GM19043 (cell line): Measurements from ENCODE around the gene MCAT.
"Not testable (repeated sequence)": the region's sequence is repeated elsewhere in the genome, so short reads cannot be mapped to it uniquely, and the experiment has no call there.

Experiments used
- ATAC-seq: cut with Tn5 transposase; IDR thresholded peaks from one replicate; pipeline ENCODE4 v1.9.1; 2021; ENCODE audit warnings: low read depth; ENCODE audit not compliant: unreplicated experiment

Gene MCAT

DNA sequence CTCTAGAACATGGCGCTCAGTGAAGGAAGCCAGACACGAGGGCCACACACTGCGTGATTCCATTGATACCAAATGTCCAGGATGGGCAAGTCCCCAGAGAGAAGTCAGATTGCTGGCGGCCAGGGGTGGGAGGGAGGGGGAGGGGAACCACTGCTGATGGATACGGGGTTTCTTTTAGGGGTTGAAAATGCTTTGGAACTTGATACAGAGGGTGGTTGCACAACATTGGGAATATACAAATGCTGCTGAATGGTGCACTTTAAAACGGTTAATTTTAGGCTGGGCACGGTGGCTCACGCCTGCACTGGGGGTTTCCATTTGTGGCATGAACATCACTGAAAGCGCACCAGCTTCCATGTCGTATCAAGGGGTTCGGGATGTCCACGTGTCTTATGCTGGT lies 13.2 kb upstream of the MCAT start:
- no peak for ATAC-seq

DNA sequence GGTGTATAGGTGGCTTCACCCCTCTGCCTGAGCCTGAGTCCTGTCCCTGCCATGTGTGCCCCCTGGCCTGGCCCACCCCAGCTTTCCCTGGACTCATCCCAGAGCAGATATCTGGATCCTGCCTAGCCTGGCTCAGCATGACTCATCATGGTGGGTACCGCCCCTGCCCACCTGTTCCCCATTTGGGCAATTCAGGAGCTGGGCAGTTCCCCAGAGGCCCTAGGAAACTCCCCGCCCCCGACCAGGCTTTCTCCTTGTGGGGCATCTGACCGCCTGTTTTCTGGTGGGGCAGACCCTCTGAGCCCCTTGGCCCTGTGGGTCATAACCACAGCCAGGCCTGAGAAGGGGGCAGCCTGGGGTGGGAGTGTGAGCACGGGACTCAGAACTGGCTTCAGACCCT lies 12.6 kb upstream of the MCAT start:
- no peak for ATAC-seq

GRCh38 chr22:43154887-43155536 lies 11.8 kb upstream of the MCAT start:
- no peak for ATAC-seq

DNA sequence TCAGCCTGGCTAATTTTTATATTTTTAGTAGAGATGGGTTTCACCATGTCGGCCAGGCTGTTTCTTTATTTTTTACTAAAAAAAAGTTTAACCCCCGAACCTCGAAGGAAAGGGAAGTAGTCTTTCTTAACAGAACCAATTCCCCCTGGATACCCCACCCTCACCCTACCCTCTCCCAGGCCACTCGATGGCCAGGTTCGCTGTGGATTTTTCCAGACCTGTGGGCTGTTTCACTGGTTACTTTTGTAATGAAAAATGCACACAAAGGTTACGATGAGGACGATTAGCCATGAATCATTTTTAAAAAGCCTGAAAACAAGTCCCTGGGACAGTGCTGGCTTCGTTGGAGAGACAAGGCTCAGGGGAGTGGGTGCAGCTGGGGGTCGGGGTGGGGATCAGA lies 10.7 kb upstream of the MCAT start:
- no peak for ATAC-seq

DNA sequence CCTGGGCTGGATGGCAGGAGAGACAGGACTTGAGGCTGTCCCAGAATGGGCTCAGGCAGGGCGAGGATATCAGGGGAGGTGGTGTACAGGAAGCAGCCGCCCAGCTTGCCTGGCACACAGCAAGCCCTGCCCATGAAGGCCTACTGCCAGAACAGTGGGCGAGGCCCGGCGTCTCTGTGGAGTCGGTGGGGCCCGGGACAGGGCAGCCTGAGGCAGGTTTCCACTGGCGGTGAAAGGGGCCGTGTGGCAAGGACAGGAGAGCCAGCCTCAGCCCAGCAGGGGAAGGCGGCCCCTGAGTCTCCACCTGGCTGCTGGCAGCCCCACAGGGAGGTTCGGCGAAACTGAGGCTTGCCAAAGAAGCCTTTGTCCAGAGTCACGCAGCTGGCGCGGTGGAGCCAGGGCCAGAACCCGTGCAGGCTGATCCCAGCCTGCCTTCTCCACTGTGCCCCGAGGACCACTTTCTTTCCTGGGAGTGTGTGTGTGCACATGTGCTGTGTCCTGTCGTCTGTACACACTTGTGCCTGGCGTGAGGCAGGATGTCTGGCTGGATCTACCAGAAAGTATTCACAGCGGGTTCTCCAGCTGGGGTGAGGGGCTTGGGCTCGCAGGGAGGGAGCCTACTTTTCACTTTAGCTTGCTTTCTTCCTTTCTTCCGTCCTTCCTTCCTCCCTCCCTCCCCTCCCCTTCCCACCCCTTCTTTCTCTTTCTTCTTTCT lies 9.3 kb upstream of the MCAT start:
- no peak for ATAC-seq

- ATAC-seq: no peak
Measured at GRCh38 chr22:43152003-43152356, 8.8 kb upstream of the MCAT start.

DNA sequence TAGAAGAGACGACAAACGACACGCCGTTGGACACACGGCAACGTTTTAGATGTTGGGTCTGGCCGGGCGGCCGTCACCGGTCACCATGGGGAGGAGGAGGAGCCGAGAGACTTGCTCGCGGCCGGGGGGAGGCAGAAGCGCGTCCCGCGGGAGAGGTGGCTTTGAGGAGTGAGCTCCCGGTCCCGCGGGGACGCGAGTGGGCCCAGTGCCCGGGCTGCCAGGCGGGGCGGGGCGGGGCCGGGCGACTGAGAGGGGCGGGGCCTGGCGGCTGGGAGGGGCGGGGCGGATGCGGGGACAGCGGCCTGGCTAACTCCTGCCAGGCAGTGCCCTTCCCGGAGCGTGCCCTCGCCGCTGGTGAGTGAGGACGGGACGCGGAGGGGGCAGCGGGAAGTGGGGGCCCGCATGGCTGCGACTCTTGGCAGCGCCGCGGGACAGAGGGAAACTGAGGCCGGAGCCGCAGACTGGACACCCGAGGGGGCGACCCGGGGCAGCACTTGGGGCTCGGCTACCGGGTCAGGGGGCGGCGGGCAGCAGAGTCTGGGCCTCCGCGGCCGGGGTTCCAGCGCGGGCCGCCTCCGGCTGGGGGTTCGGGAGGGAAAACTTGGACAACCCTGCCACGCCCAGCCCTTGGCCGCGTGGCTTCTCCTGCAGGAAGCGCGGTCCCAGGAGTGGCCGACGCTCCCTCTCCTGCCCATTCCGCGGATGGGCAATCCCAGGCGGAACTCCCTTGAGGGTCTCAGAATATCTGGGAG lies 8.2 kb upstream of the MCAT start, which contains the start of gene TSPO:
TSPO (plus strand) TSS at position 309 of the 752 bp plus-strand sequence. CDS start 7,680 bp downstream, outside the sequence.
- no peak for ATAC-seq

DNA sequence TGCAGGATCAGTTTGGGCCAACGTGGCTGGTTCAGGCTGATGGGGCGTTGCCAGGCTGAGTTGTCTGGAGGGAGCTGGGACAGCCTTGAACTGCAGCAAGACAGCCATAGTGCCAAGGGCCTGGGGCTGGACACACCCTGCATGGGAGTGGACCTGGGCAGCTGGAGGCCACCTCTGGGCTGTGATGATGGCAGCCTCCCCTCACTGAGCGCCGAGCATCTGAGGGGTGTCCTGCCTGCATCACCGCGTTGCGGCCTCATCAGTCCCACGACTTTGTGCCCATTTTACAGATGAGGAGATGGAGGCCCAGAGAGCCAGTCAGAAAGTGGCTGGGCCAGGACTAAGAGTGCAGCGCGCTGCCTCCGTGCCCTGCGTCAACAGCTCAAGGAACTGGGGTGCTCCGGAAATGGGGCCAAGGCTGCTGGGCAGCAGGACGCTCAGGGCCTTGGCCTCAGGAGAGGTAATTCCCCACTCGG lies 7.6 kb upstream of the MCAT start:
- no peak for ATAC-seq

DNA sequence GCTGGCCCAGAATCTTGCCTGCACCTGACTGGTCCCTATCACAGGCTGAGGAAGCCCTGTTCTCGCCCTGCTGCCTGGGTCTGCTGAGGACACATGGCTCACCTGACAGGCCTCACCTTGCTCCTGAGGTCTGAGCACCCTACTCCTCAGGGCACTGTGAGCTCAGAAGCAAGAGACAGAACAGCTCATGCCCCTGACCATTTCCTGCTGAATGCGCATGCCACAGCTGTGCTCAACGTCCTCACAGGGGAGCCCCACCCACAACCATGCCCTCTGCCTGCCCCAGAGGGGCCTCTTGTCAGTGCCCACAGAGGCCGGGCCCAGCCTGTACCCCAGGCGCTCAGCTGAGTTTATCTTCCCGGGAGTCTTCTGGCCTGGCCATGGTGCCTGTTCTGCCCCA lies 5.4 kb upstream of the MCAT start:
- no peak for ATAC-seq

- ATAC-seq: no peak
Measured at GRCh38 chr22:43147821-43148220, 4.6 kb upstream of the MCAT start.

- ATAC-seq: not testable (repeated sequence)
Measured at GRCh38 chr22:43146332-43146731, 3.1 kb upstream of the MCAT start.

DNA sequence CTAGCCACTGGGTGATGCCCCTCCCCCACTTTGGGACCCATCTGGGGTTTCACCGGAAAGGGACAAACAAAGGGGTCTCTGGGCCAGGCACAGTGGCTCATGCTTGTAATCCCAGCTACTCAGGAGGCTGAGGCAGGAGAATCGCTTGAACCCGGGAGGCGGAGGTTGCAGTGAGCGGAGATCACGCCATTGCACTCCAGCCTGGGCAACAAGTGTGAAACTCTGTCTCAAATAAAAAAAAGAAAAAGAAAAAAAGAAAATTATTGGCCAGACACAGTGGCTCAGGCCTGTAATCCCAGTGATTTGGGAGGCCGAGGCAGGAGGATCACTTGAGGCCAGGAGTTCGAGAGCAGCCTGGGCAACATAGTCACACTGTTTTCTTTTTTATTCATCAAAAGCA lies 2.2 kb upstream of the MCAT start:
- ATAC-seq: not testable (repeated sequence)

DNA sequence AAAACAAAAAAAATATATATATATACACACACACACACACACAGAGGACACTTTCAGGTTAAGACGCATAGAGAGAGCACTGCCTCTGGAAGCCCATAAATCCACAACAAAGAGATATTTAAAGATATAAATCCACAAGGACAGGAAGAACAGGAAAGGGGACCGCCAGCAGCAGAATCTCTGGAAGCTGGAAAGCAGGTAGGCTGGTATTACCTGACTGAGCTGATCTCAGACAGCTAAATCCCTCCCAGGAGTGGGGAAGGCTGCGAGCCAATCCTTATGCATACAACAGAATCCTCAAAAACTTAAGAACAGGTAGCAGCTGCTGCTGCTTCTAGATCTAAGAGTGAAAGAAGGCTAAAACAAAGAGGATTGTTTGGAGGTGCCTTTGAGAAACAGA lies 1.8 kb upstream of the MCAT start:
- no peak for ATAC-seq

DNA sequence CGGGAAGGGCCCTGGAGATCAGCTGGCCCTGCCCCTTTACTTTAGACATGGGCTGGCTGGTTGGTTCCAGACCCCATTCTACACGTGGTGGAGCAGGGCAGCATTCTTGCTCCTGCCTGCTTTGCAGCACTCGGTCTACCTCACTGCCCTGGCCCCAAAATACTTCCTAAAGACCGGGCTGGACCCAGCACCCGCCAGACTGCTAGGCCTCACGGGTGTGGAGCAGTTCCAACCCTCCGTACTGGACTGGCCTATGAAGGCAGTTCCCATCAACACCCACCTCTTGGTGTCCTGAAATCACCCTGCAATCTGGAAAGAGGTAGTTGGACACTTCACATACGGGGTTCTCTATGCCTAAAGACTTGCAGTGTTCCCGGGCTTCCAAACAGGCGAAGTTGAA lies 6.4 kb downstream of the MCAT start:
- ATAC-seq: no peak

GRCh38 chr22:43136255-43136654 lies 6.9 kb downstream of the MCAT start:
- ATAC-seq: no peak

DNA sequence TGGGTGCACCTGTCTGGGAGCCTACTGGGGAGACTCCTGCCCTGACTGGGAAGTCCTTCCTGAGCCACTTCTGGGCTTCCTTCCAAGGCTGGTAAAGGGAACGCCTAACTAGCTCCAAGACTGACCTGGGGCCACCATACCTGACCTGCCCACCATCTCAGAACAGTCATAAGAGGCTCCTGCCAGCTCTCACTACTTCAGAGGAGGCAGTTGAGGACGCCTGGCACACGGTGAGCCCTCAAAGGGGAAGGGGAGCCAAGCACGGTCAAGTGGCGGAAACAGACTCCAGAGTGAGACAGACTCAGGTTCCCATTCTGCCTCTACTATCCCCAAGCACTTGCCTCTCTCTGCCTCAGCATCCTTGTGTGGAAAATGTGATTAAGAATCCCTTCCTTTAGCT lies 7.6 kb downstream of the MCAT start:
- no peak for ATAC-seq

- no peak for ATAC-seq
Measured at GRCh38 chr22:43134553-43134952, 8.6 kb downstream of the MCAT start.

DNA sequence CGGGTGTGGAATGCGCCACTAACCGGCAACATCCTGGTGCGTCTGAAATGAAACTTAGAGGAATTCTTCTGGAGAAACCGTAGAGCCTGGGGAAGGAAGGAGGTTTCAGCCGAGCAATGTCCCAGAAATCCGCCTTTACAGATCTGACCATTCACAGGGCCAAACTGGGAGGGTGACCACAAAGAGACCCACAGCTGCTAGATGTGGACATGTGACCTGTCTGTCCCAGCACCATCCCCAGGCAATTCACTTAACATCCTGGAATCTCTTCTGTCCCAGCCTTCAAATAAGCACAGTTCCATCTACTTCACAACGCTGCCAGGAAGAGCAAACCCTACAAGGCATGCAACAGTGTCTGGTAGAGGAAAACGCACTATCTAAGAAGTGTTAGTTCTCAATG lies 9.8 kb downstream of the MCAT start:
- no peak for ATAC-seq

DNA sequence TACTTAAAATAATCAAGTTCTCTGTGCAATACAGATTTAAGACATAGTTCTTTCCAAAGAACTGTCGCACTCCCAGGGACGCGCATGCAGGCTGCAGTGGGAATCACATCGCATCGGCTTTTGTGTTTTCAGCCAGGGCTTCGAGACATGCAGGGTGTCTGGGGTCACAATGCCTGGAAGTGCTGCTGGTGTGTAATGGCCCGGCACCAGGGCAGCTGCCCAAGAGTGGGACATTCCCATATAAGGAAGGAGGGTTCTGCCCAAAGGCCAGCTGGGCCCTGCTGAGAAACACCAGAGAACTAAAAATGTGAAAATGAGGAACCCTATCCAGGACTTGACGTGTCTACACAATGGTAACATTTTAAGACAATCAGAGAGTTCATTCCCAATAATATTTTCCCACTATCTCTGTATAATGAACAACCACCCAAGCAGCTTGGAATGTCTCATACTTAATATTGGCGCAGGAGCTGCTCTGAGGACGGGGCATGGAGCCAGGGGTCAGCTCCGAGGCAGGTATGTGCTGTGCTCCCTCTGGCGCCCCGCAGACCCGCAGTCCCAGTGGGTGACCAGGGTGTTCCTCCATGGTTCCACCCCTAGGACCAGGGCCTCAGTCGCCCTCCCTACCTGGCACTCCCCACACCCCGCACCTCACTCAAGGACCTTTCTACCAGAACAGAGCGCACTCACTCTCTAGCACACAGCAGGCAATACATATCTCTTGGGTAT lies 11.3 kb downstream of the MCAT start:
- no peak for ATAC-seq

- ATAC-seq: no peak
Measured at GRCh38 chr22:43129426-43130425, 13.5 kb downstream of the MCAT start.
